GM23338 (cell line): ENCODE data around the gene DGLUCY. TPM values are rescaled to one million over a fixed set of nuclear protein-coding genes. Genes with fewer than 3 reads are reported as not detected.

Experiments used
- ATAC-seq: fragments of 200-7000 bp; cut with Tn5 transposase; 3 replicates; pipeline ENCODE4 v1.9.1; 2020
- DNase-seq: peaks from one replicate; pipeline ENCODE4 v3.0.0-alpha.2; 2015; ENCODE audit warnings: low spot score
- H2AFZ ChIP-seq: fragments of 200-600 bp; sonication (generic); 2 replicates; pipeline ENCODE4 v1.8.0; 2016; ENCODE audit warnings: antibody characterized with exemption, mild to moderate bottlenecking, moderate library complexity
- H3F3A ChIP-seq: fragments of 200-600 bp; sonication (generic); replicated peaks from 2 replicates; pipeline ENCODE4 v1.8.0; 2017; ENCODE audit warnings: antibody characterized with exemption, mixed run types, low read depth
- H3K27ac ChIP-seq: fragments of 200-600 bp; sonication (generic); 2 replicates; pipeline ENCODE4 v1.6.1; 2016; ENCODE audit warnings: low read depth
- H3K27me3 ChIP-seq: fragments of 200-600 bp; sonication (generic); 2 replicates; pipeline ENCODE4 v1.8.0; 2016; ENCODE audit warnings: mild to moderate bottlenecking, mixed run types, moderate library complexity; ENCODE audit not compliant: insufficient read depth
- H3K36me3 ChIP-seq: fragments of 200-600 bp; sonication (generic); 2 replicates; pipeline ENCODE4 v1.8.0; 2016; ENCODE audit warnings: mild to moderate bottlenecking; ENCODE audit not compliant: insufficient read depth
- H3K4me1 ChIP-seq: fragments of 200-600 bp; sonication (generic); 2 replicates; pipeline ENCODE4 v1.8.0; 2016; ENCODE audit warnings: mild to moderate bottlenecking, moderate library complexity; ENCODE audit not compliant: insufficient read depth
- H3K4me2 ChIP-seq: fragments of 200-600 bp; sonication (generic); 2 replicates; pipeline ENCODE4 v1.7.1; 2017; ENCODE audit warnings: mixed run types
- H3K4me3 ChIP-seq: fragments of 200-600 bp; sonication (generic); 2 replicates; pipeline ENCODE4 v1.6.1; 2016; ENCODE audit warnings: mixed run types
- H3K79me2 ChIP-seq: fragments of 200-600 bp; sonication (generic); replicated peaks from 2 replicates; pipeline ENCODE4 v1.8.0; 2017; ENCODE audit warnings: mild to moderate bottlenecking; ENCODE audit not compliant: insufficient read depth
- H3K9me2 ChIP-seq: fragments of 200-600 bp; sonication (generic); 2 replicates; pipeline ENCODE4 v1.8.0; 2017; ENCODE audit not compliant: insufficient read depth
- H4K20me1 ChIP-seq: fragments of 200-600 bp; sonication (generic); replicated peaks from 2 replicates; pipeline ENCODE4 v1.8.0; 2017; ENCODE audit warnings: mild to moderate bottlenecking; ENCODE audit not compliant: insufficient read depth
- H3K27ac Mint-ChIP-seq: 2 replicates; pipeline ENCODE4 v1.8.0; 2020; ENCODE audit warnings: inconsistent platforms, mild to moderate bottlenecking, moderate library complexity, mixed read lengths
- H3K27me3 Mint-ChIP-seq: 3 replicates; pipeline ENCODE4 v1.8.0; 2022; ENCODE audit warnings: low read depth, mild to moderate bottlenecking, moderate library complexity, mixed read lengths, inconsistent platforms; ENCODE audit not compliant: insufficient read depth, poor library complexity
- H3K36me3 Mint-ChIP-seq: 3 replicates; pipeline ENCODE4 v1.8.0; 2021; ENCODE audit warnings: low read depth, mild to moderate bottlenecking, inconsistent platforms, moderate library complexity, mixed read lengths
- H3K4me1 Mint-ChIP-seq: 3 replicates; pipeline ENCODE4 v1.8.0; 2020; ENCODE audit warnings: mild to moderate bottlenecking, inconsistent platforms, mixed read lengths
- H3K4me3 Mint-ChIP-seq: 3 replicates; pipeline ENCODE4 v1.8.0; 2021; ENCODE audit warnings: moderate library complexity, mild to moderate bottlenecking, inconsistent platforms, mixed read lengths
- H3K9me3 Mint-ChIP-seq: 3 replicates; pipeline ENCODE4 v1.8.0; 2020; ENCODE audit warnings: moderate library complexity, mild to moderate bottlenecking, inconsistent platforms, mixed read lengths
- CREB1 ChIP-seq: fragments of 250-450 bp; sonication (Bioruptor Pico); IDR thresholded peaks from 2 replicates; pipeline ENCODE4 v1.5.0; 2020; ENCODE audit warnings: low read depth, mild to moderate bottlenecking, moderate library complexity
- CTCF ChIP-seq, 2 experiments: fragments of 200-600 bp in 1 of 2; sonication (generic) in 1 of 2; conservative IDR thresholded peaks; 2 replicates each; pipeline versions ENCODE4 v1.5.1 to v1.6.1; 2016 to 2017; ENCODE audit warnings: antibody characterized with exemption in 2 of 2, low read depth in 2 of 2, mild to moderate bottlenecking in 2 of 2, moderate library complexity in 1 of 2
- EZH2 ChIP-seq: fragments of 200-600 bp; sonication (generic); IDR thresholded peaks from one replicate; pipeline ENCODE4 v1.8.0; 2017; ENCODE audit warnings: antibody characterized with exemption, mild to moderate bottlenecking, low read depth; ENCODE audit not compliant: unreplicated experiment
- EZH2phosphoT487 ChIP-seq: fragments of 200-600 bp; sonication (generic); IDR thresholded peaks from one replicate; pipeline ENCODE4 v1.8.1; 2018; ENCODE audit warnings: antibody characterized with exemption; ENCODE audit not compliant: unreplicated experiment
- JUNB ChIP-seq: IDR thresholded peaks from one replicate; pipeline ENCODE4 v1.6.1; 2016; ENCODE audit warnings: antibody characterized with exemption; ENCODE audit not compliant: unreplicated experiment
- NANOG ChIP-seq: IDR thresholded peaks from 2 replicates; pipeline ENCODE4 v1.6.1; 2016; ENCODE audit warnings: antibody characterized with exemption, borderline replicate concordance
- POLR2AphosphoS5 ChIP-seq: IDR thresholded peaks from 2 replicates; pipeline ENCODE4 v1.6.1; 2016; ENCODE audit warnings: antibody characterized with exemption, low read depth
- STAT1 ChIP-seq: IDR thresholded peaks from one replicate; pipeline ENCODE4 v1.6.1; 2016; ENCODE audit warnings: antibody characterized with exemption; ENCODE audit not compliant: unreplicated experiment
- ZNF114 ChIP-seq: fragments of 250-450 bp; sonication (Bioruptor Pico); IDR thresholded peaks from 2 replicates; pipeline ENCODE4 v1.5.0; 2020; ENCODE audit warnings: mild to moderate bottlenecking, moderate library complexity
- ZNF331 ChIP-seq: fragments of 250-450 bp; sonication (Bioruptor Pico); IDR thresholded peaks from 2 replicates; pipeline ENCODE4 v1.5.0; 2020; ENCODE audit warnings: low read depth, mild to moderate bottlenecking, moderate library complexity
- ZNF462 ChIP-seq: fragments of 250-450 bp; sonication (Bioruptor Pico); IDR thresholded peaks from 2 replicates; pipeline ENCODE4 v1.5.0; 2020; ENCODE audit warnings: mild to moderate bottlenecking, moderate library complexity
- polyA plus RNA-seq: library from polyadenylated mRNA; unstranded; fragments of >200 nt; fragmentation: Nextera tagmentation; extraction: Ambion mirVana; gene quantifications from 2 replicates; pipeline ENCODE4 v1.2.1, GENCODE V29; 2016
- total RNA-seq: library from RNA; depleted of rRNA; stranded (reverse); fragments of >200 nt; shearing (Covaris generic); gene quantifications from 2 replicates; pipeline ENCODE4 v1.2.3, GENCODE V29; 2014
- TF ChIP-seq, protein P1 (sequence below): IDR thresholded peaks from 2 replicates; pipeline ENCODE4 v1.6.1; 2016; ENCODE audit warnings: antibody characterized with exemption
- TF ChIP-seq, protein P2 (sequence below): IDR thresholded peaks from one replicate; pipeline ENCODE4 v1.6.1; 2018; ENCODE audit warnings: antibody characterized with exemption; ENCODE audit not compliant: unreplicated experiment

The DGLUCY gene
- total and polyA plus RNA-seq, 2 experiments from 2014 or later: 14.6 to 31.6 TPM

DNA sequence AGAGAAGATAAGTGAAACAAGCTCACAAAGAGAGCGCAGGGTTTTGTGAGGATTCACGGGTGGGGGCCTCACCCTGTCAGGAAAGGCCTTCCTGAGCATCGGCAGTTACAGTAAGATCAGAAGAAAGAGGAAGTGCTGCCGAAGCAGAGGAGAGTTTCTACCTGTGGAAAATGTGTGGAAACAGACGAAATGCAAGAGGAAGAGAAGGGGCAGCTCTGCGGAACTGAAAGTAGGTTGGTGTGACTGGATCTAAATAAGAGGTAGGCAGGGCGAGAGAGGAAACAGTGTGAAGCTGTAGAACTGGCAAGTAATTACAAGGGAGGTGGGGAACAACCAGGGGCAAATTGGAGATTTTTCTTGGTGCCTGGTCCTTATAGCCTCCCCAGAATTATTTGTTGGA is 128.0 kb downstream of the DGLUCY start:
- no peaks in the 10 kb centered on the region for H4K20me1 ChIP-seq
- Mint-ChIP-seq H3K27me3 (peaks cover 4% of the 10 kb centered on the region), H3K9me3 (peaks cover 4% of the 10 kb centered on the region; the same call in 1 of the 3 replicates), H3K36me3 (no peaks in the 10 kb centered on the region), H3K4me3 (no peak overlapping the region), H3K4me1 (peaks cover 15% of the 10 kb centered on the region), H3K27ac (no peak overlapping the region)
- H3K79me2 ChIP-seq: no peaks in the 10 kb centered on the region
- no peaks in the 10 kb centered on the region for H3K4me1 ChIP-seq
- DNase-seq: no peak
- no peaks in the 10 kb centered on the region for H3F3A ChIP-seq
- no peak overlapping the region for H3K4me3 ChIP-seq
- TF ChIP-seq POLR2AphosphoS5: no peak
- TF ChIP-seq CTCF (conservative IDR thresholded peaks at IDR 0.05; ENCODE audit: low read depth in 2 of 2): no peak
- no peak for TF ChIP-seq EZH2phosphoT487
- TF ChIP-seq JUNB: no peak
- no peak for TF ChIP-seq CREB1 (CRISPR knock-in tag)
- TF ChIP-seq ZNF114 (CRISPR knock-in tag): no peak
- TF ChIP-seq STAT1: no peak
- TF ChIP-seq NANOG: no peak
- TF ChIP-seq, protein P1, sequence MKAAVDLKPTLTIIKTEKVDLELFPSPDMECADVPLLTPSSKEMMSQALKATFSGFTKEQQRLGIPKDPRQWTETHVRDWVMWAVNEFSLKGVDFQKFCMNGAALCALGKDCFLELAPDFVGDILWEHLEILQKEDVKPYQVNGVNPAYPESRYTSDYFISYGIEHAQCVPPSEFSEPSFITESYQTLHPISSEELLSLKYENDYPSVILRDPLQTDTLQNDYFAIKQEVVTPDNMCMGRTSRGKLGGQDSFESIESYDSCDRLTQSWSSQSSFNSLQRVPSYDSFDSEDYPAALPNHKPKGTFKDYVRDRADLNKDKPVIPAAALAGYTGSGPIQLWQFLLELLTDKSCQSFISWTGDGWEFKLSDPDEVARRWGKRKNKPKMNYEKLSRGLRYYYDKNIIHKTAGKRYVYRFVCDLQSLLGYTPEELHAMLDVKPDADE: no peak
- no peak for TF ChIP-seq ZNF462
- TF ChIP-seq, protein P2, sequence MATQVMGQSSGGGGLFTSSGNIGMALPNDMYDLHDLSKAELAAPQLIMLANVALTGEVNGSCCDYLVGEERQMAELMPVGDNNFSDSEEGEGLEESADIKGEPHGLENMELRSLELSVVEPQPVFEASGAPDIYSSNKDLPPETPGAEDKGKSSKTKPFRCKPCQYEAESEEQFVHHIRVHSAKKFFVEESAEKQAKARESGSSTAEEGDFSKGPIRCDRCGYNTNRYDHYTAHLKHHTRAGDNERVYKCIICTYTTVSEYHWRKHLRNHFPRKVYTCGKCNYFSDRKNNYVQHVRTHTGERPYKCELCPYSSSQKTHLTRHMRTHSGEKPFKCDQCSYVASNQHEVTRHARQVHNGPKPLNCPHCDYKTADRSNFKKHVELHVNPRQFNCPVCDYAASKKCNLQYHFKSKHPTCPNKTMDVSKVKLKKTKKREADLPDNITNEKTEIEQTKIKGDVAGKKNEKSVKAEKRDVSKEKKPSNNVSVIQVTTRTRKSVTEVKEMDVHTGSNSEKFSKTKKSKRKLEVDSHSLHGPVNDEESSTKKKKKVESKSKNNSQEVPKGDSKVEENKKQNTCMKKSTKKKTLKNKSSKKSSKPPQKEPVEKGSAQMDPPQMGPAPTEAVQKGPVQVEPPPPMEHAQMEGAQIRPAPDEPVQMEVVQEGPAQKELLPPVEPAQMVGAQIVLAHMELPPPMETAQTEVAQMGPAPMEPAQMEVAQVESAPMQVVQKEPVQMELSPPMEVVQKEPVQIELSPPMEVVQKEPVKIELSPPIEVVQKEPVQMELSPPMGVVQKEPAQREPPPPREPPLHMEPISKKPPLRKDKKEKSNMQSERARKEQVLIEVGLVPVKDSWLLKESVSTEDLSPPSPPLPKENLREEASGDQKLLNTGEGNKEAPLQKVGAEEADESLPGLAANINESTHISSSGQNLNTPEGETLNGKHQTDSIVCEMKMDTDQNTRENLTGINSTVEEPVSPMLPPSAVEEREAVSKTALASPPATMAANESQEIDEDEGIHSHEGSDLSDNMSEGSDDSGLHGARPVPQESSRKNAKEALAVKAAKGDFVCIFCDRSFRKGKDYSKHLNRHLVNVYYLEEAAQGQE: no peak
- TF ChIP-seq EZH2: no peak
- no peak for TF ChIP-seq ZNF331 (CRISPR knock-in tag)
- no peak overlapping the region for H3K27ac ChIP-seq
- ATAC-seq: no peak
- H2AFZ ChIP-seq: no peak overlapping the region
- no peaks in the 10 kb centered on the region for H3K9me2 ChIP-seq
- no peaks in the 10 kb centered on the region for H3K27me3 ChIP-seq
- H3K36me3 ChIP-seq: no peaks in the 10 kb centered on the region
- no peak overlapping the region for H3K4me2 ChIP-seq
